ENCODE results near the gene LRRC59. TPM values are rescaled to one million over a fixed set of nuclear protein-coding genes. Genes with fewer than 3 reads are reported as not detected.

The LRRC59 gene
- total RNA-seq, 1 donor from 2014 or later: 185 TPM

DNA sequence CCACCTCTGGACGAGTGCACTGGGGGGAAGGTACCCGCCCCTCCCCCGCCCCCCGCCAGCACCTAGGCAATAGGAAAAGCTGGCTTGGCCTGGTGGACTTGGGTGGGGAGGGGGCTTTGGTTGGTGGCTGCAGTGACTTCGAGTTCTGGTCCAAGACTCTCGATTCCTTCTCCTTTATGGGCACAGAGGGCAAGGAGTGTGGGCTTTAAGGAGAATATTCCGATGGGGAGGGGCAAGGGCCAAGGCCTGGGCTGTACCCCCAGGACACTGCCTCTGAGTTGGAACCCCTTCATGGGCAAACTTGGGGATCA, 29.1 kb upstream of the LRRC59 start:
- Histone ChIP-seq H3K9ac (ENCODE audit: low read length) (peak overlapping the region; percentile 82), H3K27me3 (ENCODE audit: insufficient read depth, low read length) (no peaks in the 10 kb centered on the region), H3K4me1 (ENCODE audit: insufficient read depth, low read length) (peaks cover 27% of the 10 kb centered on the region), H2AFZ (ENCODE audit: low read depth, low read length) (peak overlapping the region; percentile 68), H3K4me3 (ENCODE audit: insufficient read depth, low read depth, low read length) (peak overlapping the region; percentile 57), H3K9me3 (ENCODE audit: insufficient read depth, low read depth, low read length) (no peaks in the 10 kb centered on the region), H3K4me2 (ENCODE audit: low read length) (peak overlapping the region; percentile 89), H3K79me2 (ENCODE audit: insufficient read depth, low read length) (no peaks in the 10 kb centered on the region), H3K36me3 (ENCODE audit: insufficient read depth, low read length) (peaks cover 2% of the 10 kb centered on the region), H4K20me1 (ENCODE audit: insufficient read depth, low read length) (no peaks in the 10 kb centered on the region), H3K27ac (ENCODE audit: low read depth, low read length) (no peak overlapping the region)
- DNase-seq (ENCODE audit: low read depth) (no peak), FAIRE-seq (no peak)
- TF ChIP-seq, protein P1, sequence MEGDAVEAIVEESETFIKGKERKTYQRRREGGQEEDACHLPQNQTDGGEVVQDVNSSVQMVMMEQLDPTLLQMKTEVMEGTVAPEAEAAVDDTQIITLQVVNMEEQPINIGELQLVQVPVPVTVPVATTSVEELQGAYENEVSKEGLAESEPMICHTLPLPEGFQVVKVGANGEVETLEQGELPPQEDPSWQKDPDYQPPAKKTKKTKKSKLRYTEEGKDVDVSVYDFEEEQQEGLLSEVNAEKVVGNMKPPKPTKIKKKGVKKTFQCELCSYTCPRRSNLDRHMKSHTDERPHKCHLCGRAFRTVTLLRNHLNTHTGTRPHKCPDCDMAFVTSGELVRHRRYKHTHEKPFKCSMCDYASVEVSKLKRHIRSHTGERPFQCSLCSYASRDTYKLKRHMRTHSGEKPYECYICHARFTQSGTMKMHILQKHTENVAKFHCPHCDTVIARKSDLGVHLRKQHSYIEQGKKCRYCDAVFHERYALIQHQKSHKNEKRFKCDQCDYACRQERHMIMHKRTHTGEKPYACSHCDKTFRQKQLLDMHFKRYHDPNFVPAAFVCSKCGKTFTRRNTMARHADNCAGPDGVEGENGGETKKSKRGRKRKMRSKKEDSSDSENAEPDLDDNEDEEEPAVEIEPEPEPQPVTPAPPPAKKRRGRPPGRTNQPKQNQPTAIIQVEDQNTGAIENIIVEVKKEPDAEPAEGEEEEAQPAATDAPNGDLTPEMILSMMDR (IDR thresholded peaks at IDR 0.05; ENCODE audit: insufficient read depth, low read depth, low read length): no peak
- no peak for TF ChIP-seq EZH2 (IDR thresholded peaks at IDR 0.05; ENCODE audit: insufficient read depth, low read length)
- Mint-ChIP-seq H3K4me1 (ENCODE audit: low read depth, unreplicated experiment) (peaks cover 23% of the 10 kb centered on the region), H3K9me3 (ENCODE audit: unreplicated experiment) (no peaks in the 10 kb centered on the region), H3K27ac (ENCODE audit: unreplicated experiment) (peak overlapping the region; percentile 47), H3K27me3 (ENCODE audit: low read depth, unreplicated experiment) (no peaks in the 10 kb centered on the region), H3K4me3 (ENCODE audit: unreplicated experiment) (peak overlapping the region; percentile 87), H3K36me3 (ENCODE audit: low read depth, unreplicated experiment) (peaks cover 7% of the 10 kb centered on the region)

GRCh38 chr17:50425682-50426471, 28.6 kb upstream of the LRRC59 start, which contains the start of gene ACSF2:
TSS of gene ACSF2 (plus strand) at chr17:50426218. CDS start at chr17:50426262, 44 bp downstream.
- Mint-ChIP-seq H3K27ac (ENCODE audit: unreplicated experiment) (peak within 1 kb of the TSS; percentile 47), H3K4me3 (ENCODE audit: unreplicated experiment) (peak within 1 kb of the TSS; percentile 87), H3K9me3 (ENCODE audit: unreplicated experiment) (no peaks in the 10 kb centered on the region), H3K27me3 (ENCODE audit: low read depth, unreplicated experiment) (no peaks in the 10 kb centered on the region), H3K36me3 (ENCODE audit: low read depth, unreplicated experiment) (peaks cover 7% of the 10 kb centered on the region), H3K4me1 (ENCODE audit: low read depth, unreplicated experiment) (peaks cover 23% of the 10 kb centered on the region)
- H3K4me3 ChIP-seq (ENCODE audit: insufficient read depth, low read depth, low read length): peak within 1 kb of the TSS; percentile 59
- peak within 1 kb of the TSS; percentile 82 for H3K9ac ChIP-seq (ENCODE audit: low read length)
- peak within 1 kb of the TSS; percentile 89 for H3K4me2 ChIP-seq (ENCODE audit: low read length)
- FAIRE-seq (no peak), DNase-seq (ENCODE audit: low read depth) (no peak)
- H3K9me3 ChIP-seq (ENCODE audit: insufficient read depth, low read depth, low read length): no peaks in the 10 kb centered on the region
- H2AFZ ChIP-seq (ENCODE audit: low read depth, low read length): peak within 1 kb of the TSS; percentile 93
- no peaks in the 10 kb centered on the region for H4K20me1 ChIP-seq (ENCODE audit: insufficient read depth, low read length)
- H3K27me3 ChIP-seq (ENCODE audit: insufficient read depth, low read length): no peaks in the 10 kb centered on the region
- no peaks in the 10 kb centered on the region for H3K36me3 ChIP-seq (ENCODE audit: insufficient read depth, low read length)
- H3K4me1 ChIP-seq (ENCODE audit: insufficient read depth, low read length): peaks cover 27% of the 10 kb centered on the region
- TF ChIP-seq, protein P1 (IDR thresholded peaks at IDR 0.05; ENCODE audit: insufficient read depth, low read depth, low read length): no peak
- TF ChIP-seq EZH2 (IDR thresholded peaks at IDR 0.05; ENCODE audit: insufficient read depth, low read length): no peak
- H3K27ac ChIP-seq (ENCODE audit: low read depth, low read length): peak within 1 kb of the TSS; percentile 51
- H3K79me2 ChIP-seq (ENCODE audit: insufficient read depth, low read length): no peaks in the 10 kb centered on the region
